CD14-positive monocyte (primary cell): ENCODE measurements around the gene R3HDM2. TPM values are rescaled to one million over a fixed set of nuclear protein-coding genes. Genes with fewer than 3 reads are reported as not detected.

Experiments
- DNase-seq, 3 donors: peaks; one replicate each; pipeline ENCODE4 v3.0.0-alpha.2; 2011 to 2022
- H2AFZ ChIP-seq: 2 replicates; pipeline ENCODE4 v1.6.0; 2012; ENCODE audit warnings: mild to moderate bottlenecking, low read depth, low read length, inconsistent platforms; ENCODE audit not compliant: insufficient read depth, poor library complexity, severe bottlenecking
- H3K27ac ChIP-seq, 2 donors: 1 replicate in 1 of 2; 2 replicates in 1 of 2; pipeline ENCODE4 v1.5.1; 2012 to 2013; ENCODE audit warnings: low read length in 2 of 2, control low read depth in 1 of 2, inconsistent platforms in 1 of 2, low read depth in 1 of 2, mild to moderate bottlenecking in 1 of 2
- H3K27me3 ChIP-seq, 2 donors: one replicate each; pipeline versions ENCODE4 v1.6.0 to v1.6.1; 2011 to 2013; ENCODE audit warnings: low read length in 2 of 2; ENCODE audit not compliant: control insufficient read depth in 2 of 2, insufficient read depth in 2 of 2
- H3K36me3 ChIP-seq, 2 donors: replicated peaks in 1 of 2; 1 replicate in 1 of 2; 2 replicates in 1 of 2; pipeline versions ENCODE4 v1.5.1 to v1.6.1; 2012 to 2013; ENCODE audit warnings: low read length in 2 of 2, control low read depth in 1 of 2, inconsistent platforms in 1 of 2, mild to moderate bottlenecking in 1 of 2; ENCODE audit not compliant: insufficient read depth in 2 of 2, control insufficient read depth in 1 of 2
- H3K4me1 ChIP-seq, 2 donors: 1 replicate in 1 of 2; 2 replicates in 1 of 2; pipeline versions ENCODE4 v1.5.1 to v1.6.1; 2012 to 2013; ENCODE audit warnings: low read length in 2 of 2, control low read depth in 1 of 2, inconsistent platforms in 1 of 2, mild to moderate bottlenecking in 1 of 2, moderate library complexity in 1 of 2; ENCODE audit not compliant: insufficient read depth in 2 of 2, control insufficient read depth in 1 of 2
- H3K4me2 ChIP-seq: replicated peaks from 2 replicates; pipeline ENCODE3; 2012; ENCODE audit warnings: low read length, moderate library complexity, mild to moderate bottlenecking; ENCODE audit not compliant: poor library complexity, severe bottlenecking; ENCODE audit errors: extremely low read depth
- H3K4me3 ChIP-seq, 3 experiments: fragments of 200-600 bp in 1 of 3; sonication (generic) in 1 of 3; replicated peaks in 1 of 3; 1 replicate in 2 of 3; 2 replicates in 1 of 3; pipeline ENCODE4 v1.5.1; 2011 to 2013; ENCODE audit warnings: low read length in 3 of 3, mild to moderate bottlenecking in 3 of 3, control low read depth in 2 of 3, low read depth in 2 of 3, inconsistent platforms in 1 of 3, moderate library complexity in 1 of 3
- H3K79me2 ChIP-seq: 2 replicates; pipeline ENCODE4 v1.6.0; 2012; ENCODE audit warnings: mild to moderate bottlenecking, control low read depth, inconsistent platforms, low read length, moderate library complexity; ENCODE audit not compliant: insufficient read depth
- H3K9ac ChIP-seq: 2 replicates; pipeline ENCODE4 v1.6.0; 2017; ENCODE audit warnings: low read length, mild to moderate bottlenecking; ENCODE audit not compliant: insufficient read depth, poor library complexity, severe bottlenecking
- H3K9me3 ChIP-seq, 2 donors: replicated peaks in 1 of 2; 1 replicate in 1 of 2; 2 replicates in 1 of 2; pipeline versions ENCODE4 v1.5.1 to v1.6.1; 2012 to 2013; ENCODE audit warnings: low read length in 2 of 2, control low read depth in 1 of 2; ENCODE audit not compliant: control insufficient read depth in 1 of 2, insufficient read depth in 1 of 2
- H4K20me1 ChIP-seq: 2 replicates; pipeline ENCODE4 v1.6.0; 2012; ENCODE audit warnings: mild to moderate bottlenecking, low read length, control low read depth, moderate library complexity; ENCODE audit not compliant: insufficient read depth
- H3K27ac Mint-ChIP-seq, 7 donors: one replicate each; pipeline ENCODE4 v1.8.0; 2020; ENCODE audit warnings: mild to moderate bottlenecking in 7 of 7, mixed read lengths in 7 of 7, moderate library complexity in 6 of 7, inconsistent platforms in 2 of 7
- H3K27me3 Mint-ChIP-seq, 3 donors: one replicate each; pipeline ENCODE4 v1.8.0; 2021 to 2022; ENCODE audit warnings: low read depth in 3 of 3, mild to moderate bottlenecking in 3 of 3, mixed read lengths in 3 of 3, moderate library complexity in 3 of 3, inconsistent platforms in 1 of 3
- H3K36me3 Mint-ChIP-seq, 2 donors: one replicate each; pipeline ENCODE4 v1.8.0; 2020; ENCODE audit warnings: mixed read lengths in 2 of 2, inconsistent platforms in 1 of 2, mild to moderate bottlenecking in 1 of 2
- H3K4me1 Mint-ChIP-seq: one replicate; pipeline ENCODE4 v1.8.0; 2020; ENCODE audit warnings: mild to moderate bottlenecking, mixed read lengths
- H3K4me3 Mint-ChIP-seq, 2 donors: one replicate each; pipeline ENCODE4 v1.8.0; 2020; ENCODE audit warnings: mild to moderate bottlenecking in 2 of 2, mixed read lengths in 2 of 2, moderate library complexity in 1 of 2
- H3K9me3 Mint-ChIP-seq, 7 donors: one replicate each; pipeline ENCODE4 v1.8.0; 2020 to 2022; ENCODE audit warnings: mixed read lengths in 7 of 7, mild to moderate bottlenecking in 6 of 7, moderate library complexity in 6 of 7, inconsistent platforms in 2 of 7
- CTCF ChIP-seq: fragments of 200-600 bp; IDR thresholded peaks from one replicate; pipeline ENCODE4 v1.8.0; 2022; ENCODE audit warnings: antibody characterized with exemption, mild to moderate bottlenecking
- WGBS: methylation state at CpG from one replicate; pipeline ENCODE4 v1.1.5; 2013; ENCODE audit warnings: missing lambda C conversion rate; ENCODE audit not compliant: insufficient coverage; 5-methylcytosine and 5-hydroxymethylcytosine counted together
- intact Hi-C, 2 donors: fragments of 100-400 bp; cut with micrococcal nuclease; formaldehyde crosslinking; loops; one replicate each; pipeline versions ENCODE4 v1.15.0 to v1.15.1; 2023
- polyA plus RNA-seq, 3 donors: library from polyadenylated mRNA; depleted of rRNA in 1 of 3; unstranded in 2 of 3; stranded (reverse) in 1 of 3; fragments of 300-500 nt in 2 of 3; fragments of >200 nt in 1 of 3; fragmentation: Illumina TruSeq in 2 of 3; gene quantifications; 1 replicate in 2 of 3; 2 replicates in 1 of 3; pipeline ENCODE4 v1.2.3, GENCODE V29; 2012 to 2021

Gene R3HDM2
- polyA plus RNA-seq, 3 donors = 4.2 to 69.4 (median 7.3) TPM

- H3K27ac ChIP-seq = no peak within 1 kb of the TSS
- no peak within 1 kb of the TSS for H3K9ac ChIP-seq
- no peaks in the 10 kb centered on the region for H3K9me3 Mint-ChIP-seq
- H3K27me3 ChIP-seq = no peaks in the 10 kb centered on the region
- H3K27me3 Mint-ChIP-seq = peaks cover 0 to 2% (median 2%) of the 10 kb centered on the region in 3 donors
- no peaks in the 10 kb centered on the region for H3K79me2 ChIP-seq
- TF ChIP-seq CTCF = no peak
- H2AFZ ChIP-seq = no peak within 1 kb of the TSS
- H3K36me3 Mint-ChIP-seq = peaks cover 41 to 43% of the 10 kb centered on the region in 2 donors
- peaks cover 20% of the 10 kb centered on the region for H3K4me1 Mint-ChIP-seq
- H3K4me3 Mint-ChIP-seq = no peak within 1 kb of the TSS
- H3K4me3 ChIP-seq = no peak within 1 kb of the TSS
- DNase-seq = no peak
- H3K36me3 ChIP-seq = peaks cover 26 to 29% of the 10 kb centered on the region in 2 donors
- WGBS = 86% methylated on average over 1 of the region's 7 CpGs
- peaks cover 21% of the 10 kb centered on the region in 2 donors for H3K4me1 ChIP-seq
- H3K9me3 ChIP-seq = no peaks in the 10 kb centered on the region
- peak within 1 kb of the TSS in 1 of 7 donors; percentile 49 for H3K27ac Mint-ChIP-seq
- intact Hi-C loops = no loop called here
- H4K20me1 ChIP-seq = no peaks in the 10 kb centered on the region
- no peak within 1 kb of the TSS for H3K4me2 ChIP-seq
These were observed 179.9 kb downstream of the R3HDM2 start, which contains the start of gene STAC3 for GRCh38 chr12:57250956-57251355. Gene STAC3, minus strand, starts transcription at chr12:57251187. Its CDS starts 1,551 bp downstream, at chr12:57249636.

GRCh38 chr12:57250541-57250940 lies 180.3 kb downstream of the R3HDM2 start:
- Histone ChIP-seq H3K79me2 (no peaks in the 10 kb centered on the region), H4K20me1 (no peaks in the 10 kb centered on the region), H2AFZ (no peak overlapping the region), H3K27ac (no peak overlapping the region), H3K27me3 (no peaks in the 10 kb centered on the region), H3K4me3 (no peak overlapping the region), H3K9ac (no peak overlapping the region), H3K36me3 (peaks cover 21 to 25% of the 10 kb centered on the region in 2 donors), H3K4me2 (no peak overlapping the region), H3K9me3 (no peaks in the 10 kb centered on the region), H3K4me1 (peaks cover 22 to 23% of the 10 kb centered on the region in 2 donors)
- Mint-ChIP-seq H3K4me1 (peaks cover 21% of the 10 kb centered on the region), H3K27ac (no peak overlapping the region), H3K27me3 (peaks cover 0 to 2% (median 2%) of the 10 kb centered on the region in 3 donors), H3K36me3 (peaks cover 37 to 39% of the 10 kb centered on the region in 2 donors), H3K4me3 (no peak overlapping the region), H3K9me3 (no peaks in the 10 kb centered on the region)
- no peak for TF ChIP-seq CTCF
- no CpG with 5 or more reads among the region's 3 CpGs for WGBS
- DNase-seq = no peak
- intact Hi-C loops = no loop called here
